Activated T-helper 17 cell treated with anti-CD3 and anti-CD28 coated beads, Interleukin-2, amount 50 U/mL, for 72 hours (primary cell): ENCODE data around the gene SLC25A41. TPM values are rescaled to one million over a fixed set of nuclear protein-coding genes. Genes with fewer than 3 reads are reported as not detected.

Source experiments
- ATAC-seq: fragments of 150-1000 bp; cut with Tn5 transposase; replicated peaks from 2 replicates; pipeline ENCODE4 v1.10.0; 2021; ENCODE audit warnings: mild to moderate bottlenecking, moderate library complexity
- H3K27ac Mint-ChIP-seq: one replicate; pipeline ENCODE4 v1.8.0; 2022; ENCODE audit warnings: mixed read lengths
- H3K27me3 Mint-ChIP-seq: one replicate; pipeline ENCODE4 v1.8.0; 2022; ENCODE audit warnings: mixed read lengths
- H3K36me3 Mint-ChIP-seq: one replicate; pipeline ENCODE4 v1.8.0; 2022; ENCODE audit warnings: low read depth, mild to moderate bottlenecking, mixed read lengths
- H3K4me1 Mint-ChIP-seq: one replicate; pipeline ENCODE4 v1.8.0; 2022; ENCODE audit warnings: mixed read lengths
- H3K4me3 Mint-ChIP-seq: one replicate; pipeline ENCODE4 v1.8.0; 2022; ENCODE audit warnings: mild to moderate bottlenecking, mixed read lengths
- H3K9me3 Mint-ChIP-seq: one replicate; pipeline ENCODE4 v1.8.0; 2022; ENCODE audit warnings: mixed read lengths
- total RNA-seq, 2 donors: library from RNA; stranded (reverse); gene quantifications; one replicate each; pipeline ENCODE4 v1.2.3, GENCODE V29; 2022

The SLC25A41 gene
- total RNA-seq, 2 donors from 2014 or later: not detected

DNA sequence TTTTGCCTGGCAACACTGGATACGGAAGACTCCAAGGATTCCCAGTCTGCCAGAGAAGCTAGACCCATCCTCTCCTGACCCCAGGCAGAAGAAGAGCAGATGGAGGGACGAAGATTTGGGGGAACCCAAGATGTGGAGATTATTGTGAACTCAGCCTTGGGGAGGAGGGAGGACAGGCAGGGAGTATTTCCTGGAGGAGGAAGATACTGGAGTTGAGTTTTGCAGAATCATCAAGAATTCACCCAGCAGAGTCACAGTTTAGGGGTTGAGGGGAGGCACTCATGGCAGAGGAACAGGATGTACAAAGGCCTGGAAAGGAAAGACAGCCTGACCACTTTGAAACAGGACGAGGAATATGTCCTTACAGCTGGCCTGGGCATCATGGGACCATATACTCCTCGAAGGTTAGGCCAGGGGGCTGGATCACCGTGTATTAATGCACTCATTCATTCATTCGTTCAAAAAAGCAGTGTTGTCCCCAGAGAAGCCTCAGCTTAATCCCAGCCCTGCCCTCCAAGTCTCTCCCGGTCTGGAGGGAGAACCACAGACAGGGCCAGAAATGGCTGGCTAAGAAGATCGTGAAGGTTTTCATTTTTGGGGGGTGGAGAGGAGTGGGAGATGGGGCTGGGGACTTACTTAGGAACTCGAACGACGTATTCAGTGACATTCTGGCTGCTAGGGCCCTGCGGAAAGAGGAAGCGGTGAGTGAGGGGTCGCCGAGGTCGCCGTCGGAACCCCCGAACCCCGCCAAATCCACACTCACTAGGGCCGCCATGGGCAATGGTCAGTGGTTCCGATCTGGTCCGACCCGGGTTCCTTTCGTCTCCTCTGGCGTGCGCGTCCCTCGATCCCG lies 41.1 kb downstream of the SLC25A41 start:
- ATAC-seq: peak; percentile 3
- Mint-ChIP-seq H3K4me1 (peaks cover 24% of the 10 kb centered on the region), H3K27me3 (no peaks in the 10 kb centered on the region), H3K36me3 (peaks cover 57% of the 10 kb centered on the region), H3K27ac (peak overlapping the region; percentile 99), H3K4me3 (peak overlapping the region; percentile 90), H3K9me3 (no peaks in the 10 kb centered on the region)

DNA sequence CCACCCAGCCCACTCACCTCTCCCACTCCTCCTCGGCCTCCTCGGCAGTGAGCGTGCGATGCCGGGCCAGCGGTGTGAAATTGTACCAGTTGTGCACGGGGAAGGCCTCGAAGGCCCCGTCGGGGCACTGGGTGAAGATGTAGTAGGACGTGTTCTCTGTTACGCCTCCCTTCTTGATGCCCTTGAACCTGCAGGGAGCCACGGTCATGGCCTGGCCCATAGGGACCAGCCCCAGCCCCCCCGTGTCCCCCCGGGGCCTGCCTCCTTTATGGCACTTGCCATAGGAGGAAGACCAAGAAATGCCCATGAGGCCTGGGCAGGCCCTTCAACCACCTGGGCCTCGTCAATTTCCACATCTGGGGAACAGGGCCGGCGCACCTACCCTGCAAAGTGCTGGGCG lies 46.2 kb downstream of the SLC25A41 start:
- ATAC-seq: no peak
- Mint-ChIP-seq H3K27me3 (no peaks in the 10 kb centered on the region), H3K9me3 (no peaks in the 10 kb centered on the region), H3K4me1 (peaks cover 18% of the 10 kb centered on the region), H3K27ac (no peak overlapping the region), H3K36me3 (peaks cover 98% of the 10 kb centered on the region), H3K4me3 (no peak overlapping the region)

DNA sequence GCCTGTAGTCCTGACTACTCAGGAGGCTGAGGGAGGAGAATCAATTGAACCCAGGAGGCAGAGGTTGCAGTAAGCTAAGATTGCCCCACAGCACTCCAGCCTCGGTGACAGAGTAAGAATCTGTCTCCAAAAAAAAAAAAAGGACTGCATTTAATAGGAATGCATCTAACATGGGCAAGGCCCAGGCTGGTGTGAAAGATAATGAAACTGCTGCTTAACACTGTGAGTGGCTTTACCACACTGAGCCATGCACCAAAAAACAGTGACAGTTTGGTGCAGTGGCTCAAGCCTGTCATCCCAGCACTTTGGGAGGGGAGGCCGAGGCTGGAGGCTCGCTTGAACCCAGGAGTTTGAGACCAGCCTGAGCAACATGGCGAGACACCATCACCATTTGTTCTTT lies 49.2 kb downstream of the SLC25A41 start:
- no peaks in the 10 kb centered on the region for H3K9me3 Mint-ChIP-seq
- peaks cover 98% of the 10 kb centered on the region for H3K36me3 Mint-ChIP-seq
- ATAC-seq: no peak
- H3K27me3 Mint-ChIP-seq: no peaks in the 10 kb centered on the region
- no peak overlapping the region for H3K4me3 Mint-ChIP-seq
- no peak overlapping the region for H3K27ac Mint-ChIP-seq
- peaks cover 4% of the 10 kb centered on the region for H3K4me1 Mint-ChIP-seq

DNA sequence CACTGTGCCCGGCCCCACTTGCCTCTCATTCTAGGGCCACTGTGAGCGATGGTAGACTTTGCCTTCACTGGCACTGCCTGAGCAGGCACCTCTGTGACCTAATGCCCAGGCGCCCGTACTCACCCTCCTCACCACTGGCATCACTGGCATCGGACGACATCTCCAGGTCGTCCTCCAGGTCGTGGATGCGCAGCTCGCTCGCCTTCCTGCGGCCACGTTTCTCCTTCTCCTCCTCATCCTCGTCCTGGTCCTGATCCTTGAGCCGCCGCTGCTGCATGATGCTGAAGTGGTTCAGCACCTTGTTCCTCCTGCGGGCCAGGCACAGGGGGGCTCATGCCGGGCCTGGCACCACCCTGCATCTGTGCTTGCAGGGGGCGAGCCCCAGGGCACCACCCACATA lies 50.4 kb downstream of the SLC25A41 start:
- ATAC-seq: no peak
- no peak overlapping the region for H3K4me3 Mint-ChIP-seq
- H3K27me3 Mint-ChIP-seq: no peaks in the 10 kb centered on the region
- H3K36me3 Mint-ChIP-seq: peaks cover 98% of the 10 kb centered on the region
- no peaks in the 10 kb centered on the region for H3K9me3 Mint-ChIP-seq
- peaks cover under 1% of the 10 kb centered on the region for H3K4me1 Mint-ChIP-seq
- no peak overlapping the region for H3K27ac Mint-ChIP-seq

DNA sequence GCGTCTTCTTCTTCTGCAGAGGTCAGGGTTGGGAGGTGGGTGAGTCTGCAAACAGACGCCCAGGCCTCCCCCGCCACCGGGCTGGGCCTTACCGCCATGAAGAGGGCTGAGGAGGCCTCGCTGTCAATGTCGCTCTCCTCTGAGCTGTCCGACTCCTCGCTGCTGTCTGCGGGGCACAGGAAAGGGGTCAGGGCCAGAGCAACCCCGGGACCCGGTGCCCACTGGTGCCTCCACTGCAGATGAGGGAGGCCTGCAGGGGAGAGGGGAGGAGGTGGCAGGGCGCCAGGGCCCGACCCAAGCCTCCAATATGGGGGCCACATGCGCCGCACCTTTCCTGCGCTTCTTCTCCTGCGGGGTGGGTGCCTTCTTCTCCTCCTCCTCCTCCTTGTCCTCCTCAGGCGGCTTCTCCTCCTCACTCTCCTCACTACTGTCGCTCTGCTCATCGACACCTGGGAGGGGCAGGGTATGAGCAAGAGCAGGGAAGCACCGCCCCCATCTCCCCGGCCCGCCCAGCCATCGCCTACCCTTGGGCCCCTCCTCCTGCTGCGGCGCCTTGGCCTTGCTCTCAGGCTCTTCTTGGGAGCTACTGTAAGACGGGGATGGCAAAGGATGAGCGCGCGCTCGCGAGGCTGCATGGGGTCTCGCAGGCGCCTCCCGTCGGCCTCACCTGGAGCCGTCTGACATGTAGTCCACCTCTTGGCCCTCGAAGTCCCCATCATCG lies 52.4 kb downstream of the SLC25A41 start:
- H3K27me3 Mint-ChIP-seq: no peaks in the 10 kb centered on the region
- H3K36me3 Mint-ChIP-seq: peaks cover 78% of the 10 kb centered on the region
- no peak for ATAC-seq
- H3K9me3 Mint-ChIP-seq: no peaks in the 10 kb centered on the region
- H3K4me1 Mint-ChIP-seq: no peaks in the 10 kb centered on the region
- no peak overlapping the region for H3K27ac Mint-ChIP-seq
- no peak overlapping the region for H3K4me3 Mint-ChIP-seq

DNA sequence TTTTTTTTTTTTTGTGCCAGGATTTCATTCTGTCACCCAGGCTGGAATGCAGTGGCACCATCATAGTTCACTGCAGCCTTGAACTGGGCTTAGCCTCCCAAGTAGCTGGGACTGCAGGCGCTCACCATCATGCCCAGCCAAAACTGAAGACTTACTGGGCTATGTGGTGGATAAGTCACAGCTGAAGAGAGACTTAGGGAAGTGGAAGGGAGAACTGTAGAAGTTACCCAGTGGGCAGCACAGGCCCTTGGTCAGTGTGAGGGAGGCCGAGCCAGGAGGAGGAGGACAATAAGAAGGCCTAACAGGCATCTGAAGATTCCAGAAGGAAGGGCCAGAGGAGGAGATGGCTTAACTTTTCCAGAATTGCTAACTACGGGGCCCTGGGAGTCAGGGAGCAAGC lies 53.8 kb downstream of the SLC25A41 start:
- ATAC-seq: no peak
- no peaks in the 10 kb centered on the region for H3K27me3 Mint-ChIP-seq

DNA sequence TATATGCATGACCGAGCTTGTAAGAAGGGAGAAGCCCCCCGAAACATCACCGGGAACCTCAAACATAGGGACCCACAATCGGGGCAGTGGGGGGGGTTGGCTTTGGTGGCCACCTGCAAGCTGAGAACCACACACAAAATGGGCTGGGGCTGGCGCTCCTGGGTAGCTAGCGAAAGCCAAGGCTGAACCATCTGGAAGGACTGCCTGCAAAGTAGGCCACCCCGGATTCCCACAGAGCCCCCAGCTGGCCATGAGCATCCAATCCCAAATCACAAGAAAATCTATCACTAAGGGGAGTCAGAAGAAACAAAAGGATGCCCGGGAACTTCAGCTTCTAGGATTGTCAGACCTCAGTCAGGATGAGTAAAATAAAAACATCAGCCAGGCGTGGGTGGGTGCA lies 55.1 kb downstream of the SLC25A41 start:
- H3K27me3 Mint-ChIP-seq: no peaks in the 10 kb centered on the region
- H3K27ac Mint-ChIP-seq: no peak overlapping the region
- H3K36me3 Mint-ChIP-seq: peaks cover 53% of the 10 kb centered on the region
- no peak overlapping the region for H3K4me3 Mint-ChIP-seq
- no peak for ATAC-seq
- no peaks in the 10 kb centered on the region for H3K9me3 Mint-ChIP-seq
- H3K4me1 Mint-ChIP-seq: no peaks in the 10 kb centered on the region

More for the DNA sequence above, 53.8 kb downstream of the SLC25A41 start:
- Mint-ChIP-seq H3K27ac (no peak overlapping the region), H3K9me3 (no peaks in the 10 kb centered on the region), H3K4me3 (no peak overlapping the region), H3K4me1 (no peaks in the 10 kb centered on the region), H3K36me3 (peaks cover 64% of the 10 kb centered on the region)

DNA sequence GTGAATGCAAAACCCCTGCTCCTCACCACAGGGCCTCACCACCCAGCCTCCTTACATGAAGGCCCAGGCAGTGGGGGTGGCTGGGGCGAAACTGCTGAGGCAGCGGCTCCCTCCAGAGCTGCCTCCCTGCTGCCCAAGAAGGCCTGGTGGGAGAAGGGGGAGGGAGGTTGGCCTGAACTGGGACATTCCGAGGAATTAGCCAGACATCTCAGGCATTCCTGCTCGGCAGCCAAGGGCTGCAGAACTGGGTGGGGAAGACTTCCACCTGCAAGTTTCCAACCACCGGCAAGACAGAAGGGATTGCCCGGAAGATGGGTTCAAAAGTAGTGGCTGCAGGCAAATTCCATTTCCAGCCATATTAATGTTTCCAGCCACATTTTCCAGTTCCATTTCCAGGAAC lies 55.5 kb downstream of the SLC25A41 start:
- H3K27me3 Mint-ChIP-seq: no peaks in the 10 kb centered on the region
- H3K9me3 Mint-ChIP-seq: no peaks in the 10 kb centered on the region
- H3K4me1 Mint-ChIP-seq: no peaks in the 10 kb centered on the region
- H3K4me3 Mint-ChIP-seq: no peak overlapping the region
- no peak for ATAC-seq
- H3K36me3 Mint-ChIP-seq: peaks cover 48% of the 10 kb centered on the region
- no peak overlapping the region for H3K27ac Mint-ChIP-seq

DNA sequence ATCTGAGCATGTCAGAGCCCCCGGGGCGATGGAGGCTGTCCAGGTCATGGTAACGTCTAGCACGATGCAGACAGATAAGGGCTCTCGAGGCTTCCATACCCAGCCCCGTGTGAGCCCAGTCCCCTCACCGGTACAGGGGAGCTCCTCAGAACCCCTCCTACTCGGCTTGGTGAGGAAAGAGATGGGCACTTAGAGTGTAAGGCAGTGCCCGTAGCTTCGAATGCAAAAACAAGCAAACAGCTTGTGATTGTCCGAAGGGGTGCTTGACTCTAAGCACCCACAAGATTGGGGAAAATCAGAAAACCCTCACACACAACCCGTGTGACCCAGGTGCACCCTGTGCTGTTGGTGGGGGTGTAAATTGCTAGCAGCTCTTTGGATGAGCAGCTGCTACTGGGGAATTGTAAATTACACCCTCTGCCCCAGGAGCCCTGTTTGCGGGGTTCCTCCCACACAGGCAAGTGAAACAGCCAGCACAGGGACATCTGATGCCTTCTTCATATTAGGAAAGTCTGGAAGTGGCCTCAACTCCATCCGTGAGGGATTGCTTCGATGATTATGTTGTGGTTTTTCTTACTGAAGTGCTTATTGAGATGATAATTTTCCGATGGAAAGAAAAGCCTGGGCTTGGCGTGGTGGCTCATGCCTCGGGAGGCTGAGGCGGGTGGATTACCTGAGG lies 56.9 kb downstream of the SLC25A41 start:
- no peak for ATAC-seq
- no peaks in the 10 kb centered on the region for H3K27me3 Mint-ChIP-seq
- no peaks in the 10 kb centered on the region for H3K9me3 Mint-ChIP-seq
- peaks cover 4% of the 10 kb centered on the region for H3K4me1 Mint-ChIP-seq
- peaks cover 34% of the 10 kb centered on the region for H3K36me3 Mint-ChIP-seq
- no peak overlapping the region for H3K27ac Mint-ChIP-seq
- H3K4me3 Mint-ChIP-seq: no peak overlapping the region

Other genes starting within 250 kb of the SLC25A41 start
- gene MLLT1, start 153.8 kb downstream of the SLC25A41 start, total RNA-seq: 10 to 100 TPM; 31.3 to 51.8 TPM
- not detected for gene ACER1, start 100.2 kb downstream of the SLC25A41 start, total RNA-seq
- gene CLPP, start 72.2 kb downstream of the SLC25A41 start, total RNA-seq: 100 to 1,000 TPM; 153 to 217 TPM
- 10 to 100 TPM; 41.1 to 69.7 TPM for gene ALKBH7, start 61.0 kb downstream of the SLC25A41 start, total RNA-seq
- 1 to 10 TPM; 1.9 to 2.8 TPM for gene PSPN, start 57.8 kb downstream of the SLC25A41 start, total RNA-seq
- gene GTF2F1, start 40.6 kb downstream of the SLC25A41 start, total RNA-seq: 10 to 100 TPM; 53.8 to 56.1 TPM
- gene KHSRP, start 9.0 kb downstream of the SLC25A41 start, total RNA-seq: 100 to 1,000 TPM; 214 to 354 TPM
- 1 to 10 TPM; 7.8 to 7.9 TPM for gene SLC25A23, start 26.0 kb upstream of the SLC25A41 start, total RNA-seq
- 1 to 10 TPM in 1 of 2 donors, not detected in 1; 2.2 TPM for gene CRB3, start 30.5 kb upstream of the SLC25A41 start, total RNA-seq
- 10 to 100 TPM; 64.3 to 73.2 TPM for gene DENND1C, start 48.0 kb upstream of the SLC25A41 start, total RNA-seq
- 1 to 10 TPM; 2.6 to 2.7 TPM for gene TUBB4A, start 68.5 kb upstream of the SLC25A41 start, total RNA-seq
- 1 to 10 TPM; 2.9 to 6.0 TPM for gene TNFSF9, start 97.3 kb upstream of the SLC25A41 start, total RNA-seq
- gene CD70, start 157.4 kb upstream of the SLC25A41 start, total RNA-seq: 10 to 100 TPM; 41.1 to 53.1 TPM
- gene TNFSF14, start 236.4 kb upstream of the SLC25A41 start, total RNA-seq: 10 to 100 TPM; 13.5 to 48.5 TPM